Stomach (tissue), 4 donors: ENCODE results near the gene PTGDR2.

Experiments used
- POLR2AphosphoS5 ChIP-seq, 3 donors: sonication (generic); formaldehyde crosslinking; IDR thresholded peaks; one replicate each; pipeline ENCODE4 v1.6.1; 2016; ENCODE audit warnings: antibody characterized with exemption in 3 of 3
- TF ChIP-seq, protein P1 (sequence below), 7 experiments: fragments of 450-650 bp in 4 of 7; fragments of 200-600 bp in 3 of 7; sonication (generic) in 3 of 7; IDR thresholded peaks; one replicate each; pipeline ENCODE4 v1.5.1; 2016 to 2019; ENCODE audit warnings: antibody characterized with exemption in 7 of 7, control low read depth in 2 of 7, mild to moderate bottlenecking in 1 of 7

DNA sequence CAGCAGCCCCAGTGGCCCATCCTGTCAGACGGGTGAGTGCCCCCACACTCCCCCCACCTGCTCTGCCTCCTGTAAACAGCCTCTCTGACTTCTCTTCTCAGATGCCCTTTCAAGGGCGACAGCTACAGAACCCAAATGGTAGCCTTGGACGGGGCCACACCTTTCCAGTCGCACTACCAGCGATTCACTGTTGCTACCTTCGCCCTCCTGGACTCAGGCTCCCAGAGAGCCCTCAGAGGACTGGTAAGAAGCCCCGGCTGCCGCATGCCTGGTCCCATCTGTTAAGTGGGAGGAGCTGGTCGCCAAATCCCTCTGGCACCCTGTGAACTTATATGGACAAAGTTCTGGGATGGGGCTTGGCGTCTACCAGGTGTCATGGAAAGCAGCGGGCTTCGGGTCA, 17.8 kb upstream of the PTGDR2 start:
- TF ChIP-seq POLR2AphosphoS5 (IDR thresholded peaks at IDR 0.05) = no peak
- TF ChIP-seq, protein P1, sequence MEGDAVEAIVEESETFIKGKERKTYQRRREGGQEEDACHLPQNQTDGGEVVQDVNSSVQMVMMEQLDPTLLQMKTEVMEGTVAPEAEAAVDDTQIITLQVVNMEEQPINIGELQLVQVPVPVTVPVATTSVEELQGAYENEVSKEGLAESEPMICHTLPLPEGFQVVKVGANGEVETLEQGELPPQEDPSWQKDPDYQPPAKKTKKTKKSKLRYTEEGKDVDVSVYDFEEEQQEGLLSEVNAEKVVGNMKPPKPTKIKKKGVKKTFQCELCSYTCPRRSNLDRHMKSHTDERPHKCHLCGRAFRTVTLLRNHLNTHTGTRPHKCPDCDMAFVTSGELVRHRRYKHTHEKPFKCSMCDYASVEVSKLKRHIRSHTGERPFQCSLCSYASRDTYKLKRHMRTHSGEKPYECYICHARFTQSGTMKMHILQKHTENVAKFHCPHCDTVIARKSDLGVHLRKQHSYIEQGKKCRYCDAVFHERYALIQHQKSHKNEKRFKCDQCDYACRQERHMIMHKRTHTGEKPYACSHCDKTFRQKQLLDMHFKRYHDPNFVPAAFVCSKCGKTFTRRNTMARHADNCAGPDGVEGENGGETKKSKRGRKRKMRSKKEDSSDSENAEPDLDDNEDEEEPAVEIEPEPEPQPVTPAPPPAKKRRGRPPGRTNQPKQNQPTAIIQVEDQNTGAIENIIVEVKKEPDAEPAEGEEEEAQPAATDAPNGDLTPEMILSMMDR (IDR thresholded peaks at IDR 0.05) = no peak
